OCI-LY3 (cell line): ENCODE results near the gene NDUFA7.

Experiments
- H2AFZ ChIP-seq: fragments of 200-600, 300-600 bp; shearing (Covaris generic); 2 replicates; pipeline ENCODE4 v1.6.0; 2014; ENCODE audit warnings: antibody characterized with exemption, low read depth, low read length
- H3K27ac ChIP-seq: fragments of 200-600, 300-600 bp; sonication (generic); 2 replicates; pipeline ENCODE4 v1.5.1; 2014; ENCODE audit warnings: mild to moderate bottlenecking, low read length, moderate library complexity, mixed read lengths
- H3K27me3 ChIP-seq: fragments of 200-600, 300-600 bp; sonication (generic); 2 replicates; pipeline ENCODE4 v1.6.1; 2014; ENCODE audit warnings: low read depth, low read length, mixed read lengths
- H3K36me3 ChIP-seq: fragments of 200-600, 300-600 bp; sonication (generic); replicated peaks from 2 replicates; pipeline ENCODE3; 2014; ENCODE audit warnings: low read depth, low read length, mixed read lengths
- H3K4me1 ChIP-seq: fragments of 300-600, 200-600 bp; sonication (generic); 2 replicates; pipeline ENCODE4 v1.6.1; 2014; ENCODE audit warnings: low read length, mixed read lengths
- H3K4me2 ChIP-seq: fragments of 200-600, 300-600 bp; sonication (generic); 2 replicates; pipeline ENCODE4 v1.6.1; 2014; ENCODE audit warnings: low read length, mixed read lengths
- H3K4me3 ChIP-seq: fragments of 300-600, 200-600 bp; sonication (generic); 2 replicates; pipeline ENCODE4 v1.5.1; 2014; ENCODE audit warnings: antibody characterized with exemption, mild to moderate bottlenecking, low read length, moderate library complexity
- H3K79me2 ChIP-seq: fragments of 300-600, 200-600 bp; shearing (Covaris generic); 2 replicates; pipeline ENCODE4 v1.6.1; 2014; ENCODE audit warnings: mild to moderate bottlenecking, low read length, mixed read lengths
- H3K9ac ChIP-seq: fragments of 300-600, 200-600 bp; shearing (Covaris generic); 2 replicates; pipeline ENCODE4 v1.6.0; 2014; ENCODE audit warnings: mild to moderate bottlenecking, low read length, moderate library complexity
- H3K9me3 ChIP-seq: fragments of 200-600, 300-600 bp; shearing (Covaris generic); 2 replicates; pipeline ENCODE4 v1.6.1; 2014; ENCODE audit warnings: low read length, mixed read lengths; ENCODE audit not compliant: insufficient read depth
- H4K20me1 ChIP-seq: fragments of 200-600, 300-600 bp; sonication (generic); 2 replicates; pipeline ENCODE4 v1.6.1; 2016; ENCODE audit warnings: low read length, mixed read lengths; ENCODE audit not compliant: insufficient read depth
- CTCF ChIP-seq: fragments of 200-600, 300-600 bp; sonication (generic); IDR thresholded peaks from 2 replicates; pipeline ENCODE4 v1.5.1; 2014; ENCODE audit warnings: antibody characterized with exemption, low read length, low read depth
- EZH2phosphoT487 ChIP-seq: fragments of 200-600 bp; shearing (Covaris generic); IDR thresholded peaks from 2 replicates; pipeline ENCODE4 v1.6.1; 2018; ENCODE audit warnings: antibody characterized with exemption, mixed run types, low read depth

Gene NDUFA7

GRCh38 chr19:8261881-8262280 is 59.3 kb downstream of the NDUFA7 start:
- Histone ChIP-seq H3K4me3 (no peak overlapping the region), H3K27me3 (no peaks in the 10 kb centered on the region), H3K9me3 (no peaks in the 10 kb centered on the region), H3K79me2 (no peaks in the 10 kb centered on the region), H3K9ac (no peak overlapping the region), H4K20me1 (no peaks in the 10 kb centered on the region), H3K4me1 (no peaks in the 10 kb centered on the region), H3K4me2 (no peak overlapping the region), H3K27ac (no peak overlapping the region), H3K36me3 (no peaks in the 10 kb centered on the region), H2AFZ (no peak overlapping the region)
- no peak for TF ChIP-seq EZH2phosphoT487
- no peak for TF ChIP-seq CTCF

- no peak overlapping the region for H3K9ac ChIP-seq
- no peaks in the 10 kb centered on the region for H3K79me2 ChIP-seq
- no peaks in the 10 kb centered on the region for H4K20me1 ChIP-seq
- H3K9me3 ChIP-seq = no peaks in the 10 kb centered on the region
- no peak for TF ChIP-seq EZH2phosphoT487
- H3K36me3 ChIP-seq = no peaks in the 10 kb centered on the region
- no peak overlapping the region for H2AFZ ChIP-seq
- H3K4me1 ChIP-seq = no peaks in the 10 kb centered on the region
- no peak overlapping the region for H3K4me2 ChIP-seq
- no peaks in the 10 kb centered on the region for H3K27me3 ChIP-seq
- H3K4me3 ChIP-seq = no peak overlapping the region
- H3K27ac ChIP-seq = no peak overlapping the region
These were observed 59.8 kb downstream of the NDUFA7 start for GRCh38 chr19:8261347-8261746.
